Common myeloid progenitor, CD34-positive (primary cell): ENCODE data around the gene SLC2A3.

Source experiments
- CTCF ChIA-PET: fragments of 350-600 bp; sonication (Branson Sonifier 250); formaldehyde crosslinking; loops from one replicate; lab custom pipeline; 2021; ENCODE audit warnings: antibody characterized with exemption; lab: Charles Lee
- POLR2A ChIA-PET: fragments of 350-600 bp; sonication (Branson Sonifier 250); formaldehyde crosslinking; loops from one replicate; lab custom pipeline; 2021; ENCODE audit warnings: antibody characterized with exemption; lab: Charles Lee
- DNase-seq, 3 donors: peaks; one replicate each; pipeline versions ENCODE4 v3.0.0 to v3.0.0-alpha.2; 2013
- H3K27ac ChIP-seq, 2 experiments: 1 replicate in 1 of 2; 2 replicates in 1 of 2; pipeline ENCODE4 v1.7.0; 2013; ENCODE audit warnings: inconsistent platforms in 2 of 2, low read length in 2 of 2, mild to moderate bottlenecking in 2 of 2, low read depth in 1 of 2, moderate library complexity in 1 of 2; ENCODE audit not compliant: severe bottlenecking in 2 of 2, insufficient read depth in 1 of 2, poor library complexity in 1 of 2
- H3K27me3 ChIP-seq, 5 experiments: replicated peaks in 2 of 5; 1 replicate in 3 of 5; 2 replicates in 2 of 5; pipeline versions ENCODE4 v1.6.1 to v1.7.0; 2013; ENCODE audit warnings: low read length in 4 of 5, mild to moderate bottlenecking in 2 of 5, moderate library complexity in 2 of 5, inconsistent platforms in 1 of 5; ENCODE audit not compliant: insufficient read depth in 5 of 5, control insufficient read depth in 4 of 5
- H3K36me3 ChIP-seq, 4 experiments: 1 replicate in 2 of 4; 2 replicates in 2 of 4; pipeline versions ENCODE4 v1.6.1 to v1.7.0; 2013; ENCODE audit warnings: low read length in 3 of 4, control low read depth in 1 of 4, mild to moderate bottlenecking in 1 of 4; ENCODE audit not compliant: control insufficient read depth in 4 of 4, insufficient read depth in 4 of 4
- H3K4me1 ChIP-seq, 4 experiments: 1 replicate in 3 of 4; 2 replicates in 1 of 4; pipeline versions ENCODE4 v1.6.1 to v1.7.1; 2013; ENCODE audit warnings: low read length in 3 of 4, mild to moderate bottlenecking in 3 of 4, control low read depth in 1 of 4, inconsistent platforms in 1 of 4, moderate library complexity in 1 of 4; ENCODE audit not compliant: control insufficient read depth in 4 of 4, insufficient read depth in 4 of 4; ENCODE audit errors: control extremely low read depth in 1 of 4
- H3K4me3 ChIP-seq, 7 experiments: 1 replicate in 4 of 7; 2 replicates in 3 of 7; pipeline versions ENCODE4 v1.5.1 to v1.7.0; 2013; ENCODE audit warnings: mild to moderate bottlenecking in 7 of 7, low read length in 6 of 7, moderate library complexity in 6 of 7, inconsistent platforms in 2 of 7, low read depth in 2 of 7, control low read depth in 1 of 7; ENCODE audit not compliant: insufficient read depth in 4 of 7, control insufficient read depth in 1 of 7; ENCODE audit errors: extremely low read depth in 1 of 7
- H3K9me3 ChIP-seq, 5 experiments: 1 replicate in 4 of 5; 2 replicates in 1 of 5; pipeline versions ENCODE4 v1.6.1 to v1.7.1; 2013; ENCODE audit warnings: low read length in 4 of 5, mild to moderate bottlenecking in 2 of 5, inconsistent platforms in 1 of 5, low read depth in 1 of 5, moderate library complexity in 1 of 5; ENCODE audit not compliant: control insufficient read depth in 4 of 5, insufficient read depth in 2 of 5; ENCODE audit errors: control extremely low read depth in 1 of 5
- WGBS: methylation state at CpG from one replicate; pipeline ENCODE4 v1.1.5; 2013; ENCODE audit not compliant: insufficient coverage; 5-methylcytosine and 5-hydroxymethylcytosine counted together

The SLC2A3 gene

GRCh38 chr12:7940906-7941305 is 4.9 kb upstream of the SLC2A3 start:
- CTCF ChIA-PET = interaction anchor here (13.2 kb wide), 1 partner anchor 23 kb away, joined by 242 read pairs; no protein-coding TSS in a partner anchor
- whole genome bisulfite sequencing = 100% methylated on average over 1 of the region's 2 CpGs

GRCh38 chr12:7937833-7938506 is 2.0 kb upstream of the SLC2A3 start:
- CTCF ChIA-PET = interaction anchor here (1.0 to 13.2 kb wide), 3 partner anchors 10 to 290 kb away, joined by 3 to 242 read pairs (median 11); no protein-coding TSS in a partner anchor
- DNase-seq = peak in 2 of 3 donors; percentile 24 to 40
- H3K27ac ChIP-seq = no peak overlapping the region

More at GRCh38 chr12:7940906-7941305, 4.9 kb upstream of the SLC2A3 start:
- POLR2A ChIA-PET = no interaction called here
- Histone ChIP-seq H3K4me1 (peaks cover 10 to 24% (median 16%) of the 10 kb centered on the region in 4 experiments), H3K4me3 (no peak overlapping the region), H3K27me3 (no peaks in the 10 kb centered on the region), H3K27ac (no peak overlapping the region), H3K9me3 (no peaks in the 10 kb centered on the region), H3K36me3 (no peaks in the 10 kb centered on the region)
- DNase-seq = no peak

GRCh38 chr12:7934889-7935492 is 996 bp downstream of the SLC2A3 start:
- 92% methylated on average over 6 of the region's 16 CpGs for WGBS
- H3K36me3 ChIP-seq = peaks cover 2 to 30% (median 18%) of the 10 kb centered on the region in 4 experiments
- ChIA-PET CTCF (interaction anchor here (1.6 to 13.2 kb wide), 7 partner anchors 29 to 294 kb away, joined by 3 to 242 read pairs (median 12); no protein-coding TSS in a partner anchor), POLR2A (interaction anchor here (2.8 to 3.3 kb wide), 2 partner anchors 26 kb away, joined by 16 to 26 read pairs; no protein-coding TSS in a partner anchor)
- no peaks in the 10 kb centered on the region for H3K9me3 ChIP-seq
- H3K4me3 ChIP-seq = peak overlapping the region in 6 of 7 experiments; percentile 65 to 98 (median 81)
- H3K4me1 ChIP-seq = peaks cover 16 to 48% (median 41%) of the 10 kb centered on the region in 4 experiments
- no peaks in the 10 kb centered on the region for H3K27me3 ChIP-seq
- peak overlapping the region in 1 of 2 experiments; percentile 85 for H3K27ac ChIP-seq
- DNase-seq = no peak

More at GRCh38 chr12:7937833-7938506, 2.0 kb upstream of the SLC2A3 start:
- Histone ChIP-seq H3K36me3 (peaks cover 0 to 4% (median 0%) of the 10 kb centered on the region in 4 experiments), H3K4me3 (peak overlapping the region in 2 of 7 experiments; percentile 11 to 43), H3K9me3 (no peaks in the 10 kb centered on the region), H3K27me3 (no peaks in the 10 kb centered on the region), H3K4me1 (peaks cover 16 to 46% (median 41%) of the 10 kb centered on the region in 4 experiments)
- POLR2A ChIA-PET = interaction anchor here (3.3 kb wide), 1 partner anchor 23 kb away, joined by 26 read pairs; no protein-coding TSS in a partner anchor
- WGBS = 20% methylated on average over 1 of the region's 4 CpGs

GRCh38 chr12:7934091-7934888 is 1.7 kb downstream of the SLC2A3 start:
- peak overlapping the region in 6 of 7 experiments; percentile 64 to 98 (median 81) for H3K4me3 ChIP-seq
- peak overlapping the region in 1 of 2 experiments; percentile 85 for H3K27ac ChIP-seq
- no peaks in the 10 kb centered on the region for H3K27me3 ChIP-seq
- H3K4me1 ChIP-seq = peaks cover 16 to 48% (median 41%) of the 10 kb centered on the region in 4 experiments
- H3K36me3 ChIP-seq = peaks cover 3 to 34% (median 22%) of the 10 kb centered on the region in 4 experiments
- POLR2A ChIA-PET = interaction anchor here (1.4 to 2.8 kb wide), 2 partner anchors 27 to 56 kb away, joined by 13 to 16 read pairs; no protein-coding TSS in a partner anchor
- peak in 2 of 3 donors; percentile 15 to 38 for DNase-seq
- H3K9me3 ChIP-seq = no peaks in the 10 kb centered on the region
- 78% methylated on average over 12 of the region's 14 CpGs for WGBS
- CTCF ChIA-PET = interaction anchor here (0.6 to 13.2 kb wide), 16 partner anchors 11 to 294 kb away, joined by 3 to 242 read pairs (median 4); partner anchors contain the start of gene FOXJ2

GRCh38 chr12:7933255-7933726 is 2.7 kb downstream of the SLC2A3 start:
- 3% methylated on average over 5 of the region's 7 CpGs for WGBS
- H3K4me3 ChIP-seq = peak overlapping the region in 6 of 7 experiments; percentile 19 to 98 (median 74)
- ChIA-PET POLR2A (interaction anchor here (0.6 to 2.8 kb wide), 4 partner anchors 28 to 132 kb away, joined by 5 to 16 read pairs (median 9); no protein-coding TSS in a partner anchor), CTCF (interaction anchor here (0.7 to 13.2 kb wide), 21 partner anchors 10 to 293 kb away, joined by 3 to 242 read pairs (median 4); partner anchors contain the start of gene FOXJ2)
- H3K27me3 ChIP-seq = no peaks in the 10 kb centered on the region
- H3K4me1 ChIP-seq = peaks cover 16 to 45% (median 35%) of the 10 kb centered on the region in 4 experiments
- H3K36me3 ChIP-seq = peaks cover 3 to 43% (median 28%) of the 10 kb centered on the region in 4 experiments
- DNase-seq = peak; percentile 93 to 95 (median 93)
- H3K9me3 ChIP-seq = no peaks in the 10 kb centered on the region
- peak overlapping the region in 1 of 2 experiments; percentile 85 for H3K27ac ChIP-seq
